Thyroid gland (tissue), 4 donors: Measurements from ENCODE around the gene GSX1.

ENCODE experiments used
- CTCF ChIP-seq, 6 experiments: fragments of 200-600 bp in 3 of 6; fragments of 450-650 bp in 3 of 6; sonication (generic) in 3 of 6; IDR thresholded peaks; one replicate each; pipeline ENCODE4 v1.5.1; 2016 to 2019; ENCODE audit warnings: antibody characterized with exemption in 6 of 6, mild to moderate bottlenecking in 2 of 6, inconsistent platforms in 1 of 6, moderate library complexity in 1 of 6
- POLR2A ChIP-seq, 2 donors: fragments of 450-650 bp; IDR thresholded peaks; one replicate each; pipeline ENCODE4 v1.6.1; 2017; ENCODE audit warnings: antibody characterized with exemption in 2 of 2, mild to moderate bottlenecking in 2 of 2, moderate library complexity in 1 of 2

DNA sequence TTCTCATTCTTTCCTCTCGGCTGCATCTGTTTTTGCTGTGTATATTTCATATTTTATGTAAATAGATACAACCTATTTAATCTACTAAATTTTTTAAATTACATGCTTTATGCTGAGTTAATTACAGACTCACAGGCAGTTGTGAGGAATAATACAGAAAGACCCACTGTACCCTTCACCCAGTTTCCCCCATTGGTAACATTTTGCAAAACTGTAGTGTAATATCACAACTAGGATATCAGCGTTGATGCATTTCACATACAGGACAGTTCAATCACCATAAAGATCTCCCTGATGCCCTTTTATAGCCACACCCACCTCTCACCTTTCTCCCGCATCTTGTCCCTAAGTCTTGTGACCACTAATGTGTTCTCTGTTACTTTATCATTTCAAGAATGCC lies 43.5 kb downstream of the GSX1 start:
- no peak for TF ChIP-seq CTCF (IDR thresholded peaks at IDR 0.05)
- no peak for TF ChIP-seq POLR2A (IDR thresholded peaks at IDR 0.05)
